HL-60 (cell line): ENCODE data around the gene ST6GALNAC3.

ENCODE experiments used
- DNase-seq, 2 experiments: peaks; one replicate each; pipeline ENCODE4 v3.0.0-alpha.2; 2010 to 2020; ENCODE audit warnings: low read depth in 1 of 2, low spot score in 1 of 2
- H3K27ac ChIP-seq: fragments of 250-450 bp; sonication (Bioruptor Pico); replicated peaks from 2 replicates; pipeline ENCODE4 v1.5.1; 2020; ENCODE audit warnings: mild to moderate bottlenecking, moderate library complexity
- H3K27me3 ChIP-seq: fragments of 250-450 bp; sonication (Bioruptor Pico); 2 replicates; pipeline ENCODE4 v1.5.1; 2021; ENCODE audit warnings: mild to moderate bottlenecking, moderate library complexity; ENCODE audit not compliant: insufficient read depth, poor library complexity, severe bottlenecking
- H3K4me3 ChIP-seq: replicated peaks from 2 replicates; pipeline ENCODE4 v1.5.1; 2011; ENCODE audit warnings: mild to moderate bottlenecking, control low read depth, low read length; ENCODE audit not compliant: insufficient read depth
- GABPA ChIP-seq: IDR thresholded peaks from 2 replicates; pipeline ENCODE4 v1.6.1; 2012; ENCODE audit warnings: low read depth
- POLR2AphosphoS5 ChIP-seq: IDR thresholded peaks from 2 replicates; pipeline ENCODE4 v1.6.1; 2012; ENCODE audit warnings: low read depth
- SPI1 ChIP-seq: IDR thresholded peaks from 2 replicates; pipeline ENCODE4 v1.6.1; 2012; ENCODE audit warnings: low read depth, mild to moderate bottlenecking, borderline replicate concordance
- TF ChIP-seq, protein P1 (sequence below): IDR thresholded peaks from 2 replicates; pipeline ENCODE4 v1.6.1; 2012; ENCODE audit warnings: low read depth; ENCODE audit not compliant: insufficient replicate concordance
- TF ChIP-seq, protein P2 (sequence below): IDR thresholded peaks from one replicate; pipeline ENCODE4 v1.5.1; 2011; ENCODE audit warnings: low read length, control low read depth, inconsistent platforms; ENCODE audit not compliant: insufficient read depth

ST6GALNAC3 gene

DNA sequence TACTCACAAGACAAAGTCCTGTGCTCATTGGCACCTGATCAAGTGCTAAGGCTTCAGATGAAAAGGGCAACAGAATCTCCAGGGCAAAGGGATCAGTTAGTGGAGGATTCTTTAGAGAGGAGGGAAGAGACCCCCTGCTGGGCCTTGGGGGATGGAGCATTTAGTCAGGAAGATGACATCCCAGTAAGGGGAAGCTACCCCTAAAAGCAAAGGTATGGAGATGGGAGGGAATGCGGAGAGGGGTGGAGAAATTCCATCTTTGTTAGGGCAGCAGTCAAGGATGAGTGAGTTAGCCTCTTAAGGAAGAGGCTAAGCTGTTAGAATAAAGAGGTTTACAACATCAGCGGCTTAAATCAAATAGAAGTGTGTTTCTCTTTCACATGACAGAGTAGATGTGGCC lies 67.4 kb downstream of the ST6GALNAC3 start:
- Histone ChIP-seq H3K4me3 (no peak overlapping the region), H3K27me3 (peaks cover 2% of the 10 kb centered on the region), H3K27ac (no peak overlapping the region)
- DNase-seq = no peak
- TF ChIP-seq POLR2AphosphoS5 (no peak), GABPA (no peak), SPI1 (no peak)
- TF ChIP-seq, protein P1, sequence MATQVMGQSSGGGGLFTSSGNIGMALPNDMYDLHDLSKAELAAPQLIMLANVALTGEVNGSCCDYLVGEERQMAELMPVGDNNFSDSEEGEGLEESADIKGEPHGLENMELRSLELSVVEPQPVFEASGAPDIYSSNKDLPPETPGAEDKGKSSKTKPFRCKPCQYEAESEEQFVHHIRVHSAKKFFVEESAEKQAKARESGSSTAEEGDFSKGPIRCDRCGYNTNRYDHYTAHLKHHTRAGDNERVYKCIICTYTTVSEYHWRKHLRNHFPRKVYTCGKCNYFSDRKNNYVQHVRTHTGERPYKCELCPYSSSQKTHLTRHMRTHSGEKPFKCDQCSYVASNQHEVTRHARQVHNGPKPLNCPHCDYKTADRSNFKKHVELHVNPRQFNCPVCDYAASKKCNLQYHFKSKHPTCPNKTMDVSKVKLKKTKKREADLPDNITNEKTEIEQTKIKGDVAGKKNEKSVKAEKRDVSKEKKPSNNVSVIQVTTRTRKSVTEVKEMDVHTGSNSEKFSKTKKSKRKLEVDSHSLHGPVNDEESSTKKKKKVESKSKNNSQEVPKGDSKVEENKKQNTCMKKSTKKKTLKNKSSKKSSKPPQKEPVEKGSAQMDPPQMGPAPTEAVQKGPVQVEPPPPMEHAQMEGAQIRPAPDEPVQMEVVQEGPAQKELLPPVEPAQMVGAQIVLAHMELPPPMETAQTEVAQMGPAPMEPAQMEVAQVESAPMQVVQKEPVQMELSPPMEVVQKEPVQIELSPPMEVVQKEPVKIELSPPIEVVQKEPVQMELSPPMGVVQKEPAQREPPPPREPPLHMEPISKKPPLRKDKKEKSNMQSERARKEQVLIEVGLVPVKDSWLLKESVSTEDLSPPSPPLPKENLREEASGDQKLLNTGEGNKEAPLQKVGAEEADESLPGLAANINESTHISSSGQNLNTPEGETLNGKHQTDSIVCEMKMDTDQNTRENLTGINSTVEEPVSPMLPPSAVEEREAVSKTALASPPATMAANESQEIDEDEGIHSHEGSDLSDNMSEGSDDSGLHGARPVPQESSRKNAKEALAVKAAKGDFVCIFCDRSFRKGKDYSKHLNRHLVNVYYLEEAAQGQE = no peak
- TF ChIP-seq, protein P2, sequence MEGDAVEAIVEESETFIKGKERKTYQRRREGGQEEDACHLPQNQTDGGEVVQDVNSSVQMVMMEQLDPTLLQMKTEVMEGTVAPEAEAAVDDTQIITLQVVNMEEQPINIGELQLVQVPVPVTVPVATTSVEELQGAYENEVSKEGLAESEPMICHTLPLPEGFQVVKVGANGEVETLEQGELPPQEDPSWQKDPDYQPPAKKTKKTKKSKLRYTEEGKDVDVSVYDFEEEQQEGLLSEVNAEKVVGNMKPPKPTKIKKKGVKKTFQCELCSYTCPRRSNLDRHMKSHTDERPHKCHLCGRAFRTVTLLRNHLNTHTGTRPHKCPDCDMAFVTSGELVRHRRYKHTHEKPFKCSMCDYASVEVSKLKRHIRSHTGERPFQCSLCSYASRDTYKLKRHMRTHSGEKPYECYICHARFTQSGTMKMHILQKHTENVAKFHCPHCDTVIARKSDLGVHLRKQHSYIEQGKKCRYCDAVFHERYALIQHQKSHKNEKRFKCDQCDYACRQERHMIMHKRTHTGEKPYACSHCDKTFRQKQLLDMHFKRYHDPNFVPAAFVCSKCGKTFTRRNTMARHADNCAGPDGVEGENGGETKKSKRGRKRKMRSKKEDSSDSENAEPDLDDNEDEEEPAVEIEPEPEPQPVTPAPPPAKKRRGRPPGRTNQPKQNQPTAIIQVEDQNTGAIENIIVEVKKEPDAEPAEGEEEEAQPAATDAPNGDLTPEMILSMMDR = no peak

DNA sequence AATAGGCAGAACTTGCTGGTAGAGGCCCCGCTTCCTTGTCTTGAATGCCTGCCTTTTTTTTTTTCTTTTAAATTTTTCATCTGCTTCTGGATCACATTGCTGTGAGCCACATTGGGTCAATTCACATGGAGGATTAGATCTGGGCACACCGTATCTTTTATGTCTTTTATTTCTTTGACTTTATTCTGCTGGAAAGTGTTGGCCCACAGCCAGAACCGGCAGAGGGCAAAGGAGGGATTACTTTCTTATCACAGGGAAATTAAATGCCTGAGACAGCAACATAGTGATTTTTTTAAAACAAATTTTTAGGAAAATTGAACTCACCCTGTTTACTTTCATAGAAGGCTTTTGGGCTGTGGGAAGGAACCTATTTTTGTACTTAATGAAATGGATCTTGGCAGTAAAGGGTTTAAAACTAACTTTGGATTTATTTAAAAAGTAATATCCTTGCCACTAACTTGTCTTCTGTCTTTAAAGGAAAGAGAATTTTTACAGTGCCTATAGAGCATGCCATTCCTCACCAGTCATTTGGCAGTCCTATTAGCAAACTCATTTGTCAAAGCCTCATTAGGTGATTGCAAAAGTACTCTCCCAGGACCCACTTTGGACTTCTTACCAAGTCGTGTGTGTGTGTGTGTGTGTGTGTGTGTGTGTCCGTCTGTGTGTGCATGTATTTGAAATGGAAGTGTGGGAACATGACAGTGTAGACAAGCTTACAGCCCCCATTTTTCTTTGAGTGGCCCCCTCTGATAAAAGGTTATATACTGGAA lies 68.4 kb downstream of the ST6GALNAC3 start:
- TF ChIP-seq, protein P2 = no peak
- no peak for DNase-seq

DNA sequence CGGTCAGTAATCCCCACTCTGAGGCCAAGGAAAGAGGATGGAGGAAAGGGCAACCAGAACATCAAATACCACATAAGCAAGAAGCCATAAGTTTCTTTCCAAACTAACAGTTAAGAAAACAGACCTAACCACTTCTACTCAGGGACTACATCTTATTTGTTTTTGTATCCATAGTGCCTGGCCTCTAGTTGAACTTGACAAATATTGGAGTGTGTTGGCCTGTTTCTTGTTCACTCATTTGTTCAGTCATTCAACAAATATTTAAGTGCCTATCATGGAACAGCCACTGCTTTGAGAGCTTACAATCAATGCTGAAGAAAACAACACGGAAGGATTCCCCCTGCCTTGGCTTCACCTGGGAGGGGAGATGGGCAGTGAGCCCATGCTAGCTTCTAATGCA lies 69.7 kb downstream of the ST6GALNAC3 start:
- no peak for DNase-seq
- Histone ChIP-seq H3K27me3 (peaks cover 5% of the 10 kb centered on the region), H3K27ac (no peak overlapping the region), H3K4me3 (no peak overlapping the region)
- no peak for TF ChIP-seq POLR2AphosphoS5
- no peak for TF ChIP-seq SPI1
- TF ChIP-seq, protein P1 = no peak
- TF ChIP-seq, protein P2 = no peak
- no peak for TF ChIP-seq GABPA

More for the DNA sequence above, 68.4 kb downstream of the ST6GALNAC3 start:
- H3K27me3 ChIP-seq = peaks cover 2% of the 10 kb centered on the region
- H3K4me3 ChIP-seq = no peak overlapping the region
- no peak overlapping the region for H3K27ac ChIP-seq

DNA sequence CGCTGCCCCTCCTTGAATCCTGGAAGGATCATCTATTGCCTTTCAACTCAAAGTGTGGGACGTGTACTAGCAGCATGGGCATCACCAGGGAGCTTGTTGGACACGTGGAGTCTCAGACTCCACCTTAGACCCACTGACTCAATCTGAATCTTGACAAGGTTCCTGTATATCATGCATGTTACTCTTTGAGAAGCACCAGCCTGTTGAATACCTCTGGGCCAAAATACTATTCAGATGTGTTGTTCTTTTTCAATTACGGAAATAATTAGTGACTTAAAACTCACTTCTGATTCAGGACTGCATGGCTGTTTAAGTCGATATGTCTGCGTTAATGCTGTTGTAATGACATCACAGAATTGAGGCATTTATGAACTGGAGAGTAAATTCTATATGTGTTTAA lies 70.8 kb downstream of the ST6GALNAC3 start:
- TF ChIP-seq SPI1 = no peak
- TF ChIP-seq, protein P1 = no peak
- no peak for TF ChIP-seq POLR2AphosphoS5
- TF ChIP-seq, protein P2 = no peak
- no peak for TF ChIP-seq GABPA
- no peak overlapping the region for H3K27ac ChIP-seq
- H3K27me3 ChIP-seq = peaks cover 5% of the 10 kb centered on the region
- no peak overlapping the region for H3K4me3 ChIP-seq
- no peak for DNase-seq
